Measurements from ENCODE around the gene SIPA1L3.
"Not testable (repeated sequence)": the region's sequence is repeated elsewhere in the genome, so short reads cannot be mapped to it uniquely, and the experiment has no call there.

The SIPA1L3 gene

GRCh38 chr19:38046254-38047048 lies 139.4 kb downstream of the SIPA1L3 start:
- DNase-seq, result peak; percentile 36

- DNase-seq, result no peak
Observed at GRCh38 chr19:38047049-38047438, 140.0 kb downstream of the SIPA1L3 start.

GRCh38 chr19:38047641-38048040 lies 140.6 kb downstream of the SIPA1L3 start:
- DNase-seq, result no peak

- DNase-seq, result peak; percentile 84
Observed at GRCh38 chr19:38049105-38049649, 142.2 kb downstream of the SIPA1L3 start.

- no peak for DNase-seq
Observed at GRCh38 chr19:38055010-38055409, 148.0 kb downstream of the SIPA1L3 start.

- DNase-seq, result no peak
Observed at GRCh38 chr19:38055655-38056521, 148.9 kb downstream of the SIPA1L3 start.

- DNase-seq, result no peak
Observed at GRCh38 chr19:38056646-38057045, 149.6 kb downstream of the SIPA1L3 start.

- no peak for DNase-seq
Observed at GRCh38 chr19:38057959-38058690, 151.1 kb downstream of the SIPA1L3 start.

- peak; percentile 5 for DNase-seq
Observed at GRCh38 chr19:38059897-38060296, 152.9 kb downstream of the SIPA1L3 start.

- no peak for DNase-seq
Observed at GRCh38 chr19:38060331-38060730, 153.3 kb downstream of the SIPA1L3 start.

GRCh38 chr19:38061294-38061693 lies 154.3 kb downstream of the SIPA1L3 start:
- no peak for DNase-seq

GRCh38 chr19:38062959-38063761 lies 156.2 kb downstream of the SIPA1L3 start:
- no peak for DNase-seq

- no peak for DNase-seq
Observed at GRCh38 chr19:38063928-38064327, 156.9 kb downstream of the SIPA1L3 start.

GRCh38 chr19:38064661-38065425 lies 157.8 kb downstream of the SIPA1L3 start:
- no peak for DNase-seq

GRCh38 chr19:38065775-38066174 lies 158.8 kb downstream of the SIPA1L3 start:
- DNase-seq, result not testable (repeated sequence)

- no peak for DNase-seq
Observed at GRCh38 chr19:38068826-38069225, 161.8 kb downstream of the SIPA1L3 start.

GRCh38 chr19:38070573-38070972 lies 163.6 kb downstream of the SIPA1L3 start:
- DNase-seq, result no peak

GRCh38 chr19:38071054-38071453 lies 164.0 kb downstream of the SIPA1L3 start:
- DNase-seq, result not testable (repeated sequence)

GRCh38 chr19:38071647-38072046 lies 164.6 kb downstream of the SIPA1L3 start:
- DNase-seq, result no peak

- DNase-seq, result no peak
Observed at GRCh38 chr19:38072776-38073750, 166.1 kb downstream of the SIPA1L3 start.
